HL-60 (cell line): Measurements from ENCODE around the gene OR1F1.

Source experiments
- CTCF ChIP-seq: IDR thresholded peaks from one replicate; pipeline ENCODE4 v1.5.1; 2011; ENCODE audit warnings: low read length, control low read depth, inconsistent platforms; ENCODE audit not compliant: insufficient read depth
- GABPA ChIP-seq: IDR thresholded peaks from 2 replicates; pipeline ENCODE4 v1.6.1; 2012; ENCODE audit warnings: low read depth
- SPI1 ChIP-seq: IDR thresholded peaks from 2 replicates; pipeline ENCODE4 v1.6.1; 2012; ENCODE audit warnings: low read depth, mild to moderate bottlenecking, borderline replicate concordance

- TF ChIP-seq SPI1 (no peak), CTCF (no peak), GABPA (no peak)
These were observed 4.4 kb upstream of the OR1F1 start for GRCh38 chr16:3183445-3184139.
